Midbrain (tissue), 1 donor: Measurements from ENCODE around the gene ADGRB3.
"Not testable (repeated sequence)": the region's sequence is repeated elsewhere in the genome, so short reads cannot be mapped to it uniquely, and the experiment has no call there.

ENCODE experiments used
- DNase-seq: peaks from one replicate; lab custom pipeline; 2025; lab: John Stamatoyannopoulos, UW

Gene ADGRB3

GRCh38 chr6:69121461-69122406 lies 486.7 kb downstream of the ADGRB3 start:
- DNase-seq = not testable (repeated sequence)

GRCh38 chr6:69122407-69122773 lies 487.3 kb downstream of the ADGRB3 start:
- DNase-seq = no peak

GRCh38 chr6:69128411-69128810 lies 493.3 kb downstream of the ADGRB3 start:
- DNase-seq = no peak

DNA sequence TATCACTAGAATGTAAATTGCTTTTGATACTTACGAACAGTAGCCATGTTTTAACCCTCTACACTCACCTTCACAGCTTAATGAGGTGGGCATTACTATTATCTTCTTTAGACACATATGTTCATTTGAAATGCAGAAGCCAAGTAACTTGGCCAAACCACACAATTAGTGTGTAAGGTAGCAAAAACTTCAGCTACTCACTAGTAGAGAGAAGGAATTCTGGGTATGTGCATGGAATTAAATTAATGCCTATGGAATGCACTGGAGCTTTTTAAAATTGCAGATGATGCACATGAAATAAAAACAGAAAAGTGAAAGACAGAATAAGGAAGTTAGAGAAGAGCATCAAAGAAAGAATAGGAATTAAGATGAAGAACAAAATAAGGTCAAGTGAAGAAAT lies 494.0 kb downstream of the ADGRB3 start:
- no peak for DNase-seq

DNA sequence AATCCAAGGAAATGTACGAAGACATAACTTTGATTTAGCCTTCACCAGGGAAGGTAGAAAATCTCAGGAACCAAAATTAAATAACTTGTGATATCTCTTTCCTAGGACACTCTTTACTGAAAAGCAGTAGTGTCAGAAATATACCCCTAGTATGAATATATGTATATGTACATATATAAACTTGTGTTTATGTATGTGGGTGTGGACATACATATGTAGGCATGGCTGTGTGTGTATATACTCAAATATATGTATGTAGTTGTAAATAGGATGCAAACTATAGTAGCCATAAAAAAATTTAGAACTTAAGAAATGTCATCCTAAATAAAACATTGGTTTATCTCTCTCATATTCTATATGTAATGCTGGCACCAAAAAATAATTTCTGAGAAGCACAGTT lies 500.8 kb downstream of the ADGRB3 start:
- no peak for DNase-seq

- DNase-seq = no peak
Measured at GRCh38 chr6:69138148-69138547, 503.1 kb downstream of the ADGRB3 start.

GRCh38 chr6:69138893-69139494 lies 503.9 kb downstream of the ADGRB3 start:
- no peak for DNase-seq

GRCh38 chr6:69145062-69145461 lies 510.0 kb downstream of the ADGRB3 start:
- DNase-seq = no peak

GRCh38 chr6:69146385-69146784 lies 511.3 kb downstream of the ADGRB3 start:
- DNase-seq = no peak

DNA sequence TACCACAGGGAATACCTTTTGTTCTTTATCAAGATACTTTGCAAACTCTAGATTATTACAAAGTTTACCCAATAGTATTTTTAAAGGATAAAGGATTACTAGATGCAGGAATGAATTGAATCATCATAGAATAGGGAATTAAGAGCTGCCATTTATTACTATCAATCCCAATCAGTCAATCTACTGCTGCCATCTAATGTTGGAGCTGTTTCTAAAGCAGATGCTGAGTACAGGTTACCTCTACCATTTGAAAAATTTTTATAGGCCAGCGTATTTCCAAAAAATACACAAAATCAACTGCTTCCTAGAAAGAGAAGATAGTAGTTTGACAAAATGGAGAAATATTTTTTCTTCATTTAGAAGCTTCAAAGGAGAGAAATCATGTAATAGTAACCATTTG lies 520.4 kb downstream of the ADGRB3 start:
- no peak for DNase-seq

DNA sequence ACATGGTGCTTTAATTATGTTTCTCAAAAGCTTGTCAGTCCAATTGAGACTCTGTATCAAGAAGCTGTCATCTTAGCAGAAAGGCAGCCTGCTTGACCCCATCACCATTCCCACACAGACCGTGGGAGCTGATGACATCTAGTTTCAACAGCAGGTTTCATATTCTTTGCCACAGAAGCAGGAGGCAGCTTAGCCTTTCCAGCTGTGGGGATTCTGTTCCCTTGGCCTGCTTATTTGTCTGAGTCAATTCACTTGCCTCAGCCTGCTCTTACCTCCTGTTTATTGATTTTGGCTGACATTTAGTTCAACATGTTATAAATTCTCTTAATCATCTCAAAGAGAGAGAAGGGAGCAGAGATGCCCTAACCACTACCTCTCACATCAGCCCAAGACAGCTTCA lies 527.7 kb downstream of the ADGRB3 start:
- no peak for DNase-seq

GRCh38 chr6:69164564-69165229 lies 529.6 kb downstream of the ADGRB3 start:
- DNase-seq = no peak

- no peak for DNase-seq
Measured at GRCh38 chr6:69179681-69180080, 544.6 kb downstream of the ADGRB3 start.

DNA sequence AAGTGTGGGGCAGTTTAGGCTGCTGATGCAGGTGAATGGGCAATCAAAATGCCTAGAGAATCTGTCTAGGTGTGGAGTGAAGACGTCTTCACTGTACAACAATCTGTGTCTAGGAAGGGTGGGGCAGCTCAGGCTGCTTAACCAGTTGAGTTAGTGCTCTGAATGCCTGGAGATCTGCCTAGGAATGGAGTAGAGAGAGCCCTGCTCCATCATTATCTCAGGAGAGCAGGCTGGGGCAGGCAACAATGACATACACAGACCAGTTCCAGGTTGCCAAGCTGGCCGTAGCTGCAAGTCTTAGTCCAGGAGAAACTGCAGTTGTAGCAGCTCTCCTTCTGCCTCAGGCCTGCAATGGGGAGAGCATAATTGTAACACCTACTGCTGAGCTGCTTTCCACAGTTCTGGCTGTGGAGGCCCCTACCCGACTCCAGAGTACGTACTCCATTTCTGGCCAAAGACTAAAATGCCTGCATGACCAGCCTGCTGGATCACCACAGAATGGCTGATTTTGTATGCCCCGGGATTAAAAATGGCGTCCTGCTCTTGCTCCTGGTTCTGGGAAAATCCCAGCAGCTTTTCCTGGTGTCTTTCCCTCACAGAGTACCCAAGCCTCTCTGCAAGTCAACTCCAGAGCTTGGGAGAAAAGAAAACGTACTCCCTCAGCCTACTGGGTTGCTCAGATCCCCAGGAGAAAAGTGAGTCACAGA lies 545.4 kb downstream of the ADGRB3 start:
- DNase-seq = no peak

- no peak for DNase-seq
Measured at GRCh38 chr6:69181964-69182363, 546.9 kb downstream of the ADGRB3 start.

- no peak for DNase-seq
Measured at GRCh38 chr6:69185276-69185675, 550.2 kb downstream of the ADGRB3 start.

DNA sequence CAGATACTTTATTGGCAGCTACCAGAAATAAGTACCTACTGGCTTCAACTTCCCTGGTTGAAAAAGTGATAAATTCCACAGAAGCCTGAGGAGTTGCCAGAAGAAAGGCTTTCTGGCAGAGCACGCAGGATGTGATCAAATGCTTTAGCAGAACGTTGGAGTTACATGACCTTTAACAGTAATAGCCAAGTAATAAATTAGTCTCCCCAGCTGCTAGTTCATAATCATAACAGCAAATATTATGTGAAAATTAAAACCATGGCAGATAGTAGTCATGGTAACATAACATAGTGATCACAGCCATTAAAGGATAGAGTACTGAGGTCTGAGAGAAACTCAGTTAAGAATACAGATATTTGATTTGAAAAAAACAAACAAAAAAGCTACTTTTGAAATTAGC lies 567.7 kb downstream of the ADGRB3 start:
- DNase-seq = no peak

- DNase-seq = no peak
Measured at GRCh38 chr6:69216127-69216526, 581.0 kb downstream of the ADGRB3 start.

DNA sequence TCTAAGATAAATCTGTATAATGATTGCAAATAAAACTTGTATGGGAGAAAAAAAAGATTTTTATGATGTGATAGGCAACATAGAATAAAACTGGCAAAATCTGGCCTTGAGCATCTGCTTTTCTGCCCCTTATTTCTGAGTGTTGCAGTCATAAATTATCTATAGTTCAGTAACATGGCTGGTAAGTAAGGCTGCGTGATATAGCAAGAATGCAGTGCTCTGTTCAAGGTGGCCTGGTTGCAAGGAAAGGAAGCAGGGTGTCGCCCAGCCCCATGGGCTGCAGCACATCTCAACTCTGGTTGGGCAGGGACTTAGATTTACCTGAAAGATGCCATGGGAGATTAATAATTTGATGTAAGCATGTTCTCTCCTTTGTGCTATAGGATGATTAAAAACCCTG lies 582.3 kb downstream of the ADGRB3 start:
- DNase-seq = no peak

GRCh38 chr6:69220375-69220774 lies 585.3 kb downstream of the ADGRB3 start:
- DNase-seq = no peak

DNA sequence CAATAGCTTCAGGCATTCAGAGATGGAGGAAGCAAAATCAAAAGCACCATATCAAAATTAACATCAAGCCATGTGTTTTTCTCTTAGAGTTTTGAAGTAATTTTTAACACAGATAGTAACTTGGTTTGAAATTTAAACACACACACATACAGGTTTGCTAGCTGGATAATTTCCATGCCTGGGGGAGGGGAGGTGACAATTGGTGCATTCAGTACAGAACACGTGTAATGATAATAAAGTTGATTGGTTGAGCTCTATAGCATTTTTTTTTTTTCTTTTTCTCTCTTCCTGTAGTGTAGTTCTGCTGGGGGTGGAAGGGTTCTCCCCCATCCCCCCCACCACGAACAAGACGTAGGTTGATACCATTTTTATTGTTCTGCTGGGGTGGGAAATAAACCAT lies 596.9 kb downstream of the ADGRB3 start:
- DNase-seq = no peak

DNA sequence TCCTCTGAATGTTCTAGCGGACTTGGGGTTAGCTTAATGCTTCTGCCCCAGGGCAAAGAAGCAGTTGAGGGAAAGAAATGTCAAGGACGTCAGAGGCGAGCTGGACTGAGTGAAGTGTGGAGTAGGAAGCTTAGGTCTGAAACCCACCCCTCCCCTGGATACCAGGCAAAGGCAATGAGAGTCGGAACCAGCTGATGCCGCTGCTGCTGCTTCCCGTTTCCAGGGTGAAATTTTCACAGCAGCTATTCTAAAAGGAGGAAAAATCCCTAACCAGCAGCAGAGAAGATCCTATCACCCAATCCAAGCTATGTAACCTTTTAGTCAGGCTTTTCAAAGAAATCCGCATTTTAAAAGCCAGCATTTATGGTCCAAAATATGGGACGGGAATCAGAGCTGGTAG lies 597.4 kb downstream of the ADGRB3 start:
- DNase-seq = no peak
